Endodermal cell (in vitro differentiated cells): ENCODE results near the gene KCNK15. TPM values are rescaled to one million over a fixed set of nuclear protein-coding genes. Genes with fewer than 3 reads are reported as not detected.

Experiments used
- DNase-seq: peaks from one replicate; pipeline ENCODE4 v3.0.0-alpha.2; 2017
- H3K27ac ChIP-seq: 2 replicates; pipeline ENCODE4 v1.5.1; 2013; ENCODE audit warnings: mild to moderate bottlenecking, low read depth, low read length, moderate library complexity
- H3K27me3 ChIP-seq: 2 replicates; pipeline ENCODE4 v1.6.1; 2013; ENCODE audit warnings: mild to moderate bottlenecking, low read length, moderate library complexity; ENCODE audit not compliant: insufficient read depth, control insufficient read depth, poor library complexity, severe bottlenecking
- H3K36me3 ChIP-seq: 2 replicates; pipeline ENCODE4 v1.7.0; 2013; ENCODE audit warnings: mild to moderate bottlenecking, low read length, moderate library complexity; ENCODE audit not compliant: control insufficient read depth, insufficient read depth
- H3K4me1 ChIP-seq: one replicate; pipeline ENCODE4 v1.7.0; 2013; ENCODE audit warnings: low read length; ENCODE audit not compliant: control insufficient read depth, insufficient read depth
- H3K4me3 ChIP-seq: 2 replicates; pipeline ENCODE4 v1.5.1; 2013; ENCODE audit warnings: mild to moderate bottlenecking, low read length, moderate library complexity
- H3K9ac ChIP-seq: 2 replicates; pipeline ENCODE4 v1.6.1; 2013; ENCODE audit warnings: mild to moderate bottlenecking, low read length, moderate library complexity; ENCODE audit not compliant: poor library complexity, severe bottlenecking; ENCODE audit errors: extremely low read depth
- H3K9me3 ChIP-seq: 2 replicates; pipeline ENCODE4 v1.6.1; 2013; ENCODE audit warnings: mild to moderate bottlenecking, low read length, moderate library complexity; ENCODE audit not compliant: control insufficient read depth
- H3K27ac Mint-ChIP-seq: 2 replicates; pipeline ENCODE4 v1.8.0; 2020; ENCODE audit warnings: mixed read lengths
- H3K27me3 Mint-ChIP-seq: 2 replicates; pipeline ENCODE4 v1.8.0; 2021; ENCODE audit warnings: mild to moderate bottlenecking, mixed read lengths; ENCODE audit not compliant: insufficient read depth
- H3K36me3 Mint-ChIP-seq: 2 replicates; pipeline ENCODE4 v1.8.0; 2020; ENCODE audit warnings: low read depth, mixed read lengths
- H3K4me1 Mint-ChIP-seq: 2 replicates; pipeline ENCODE4 v1.8.0; 2020; ENCODE audit warnings: mixed read lengths
- H3K4me3 Mint-ChIP-seq: 2 replicates; pipeline ENCODE4 v1.8.0; 2020; ENCODE audit warnings: mild to moderate bottlenecking, moderate library complexity, mixed read lengths
- H3K9me3 Mint-ChIP-seq: 2 replicates; pipeline ENCODE4 v1.8.0; 2020; ENCODE audit warnings: mild to moderate bottlenecking, mixed read lengths
- CTCF ChIP-seq: fragments of 200-600 bp; sonication (generic); conservative IDR thresholded peaks from 2 replicates; pipeline ENCODE4 v1.5.0; 2021; ENCODE audit warnings: antibody characterized with exemption, mild to moderate bottlenecking
- WGBS, 2 experiments: methylation state at CpG; one replicate each; pipeline versions ENCODE4 v1.1.5 to v1.1.7; 2013; ENCODE audit warnings: missing lambda C conversion rate in 2 of 2, mixed read lengths in 1 of 2; ENCODE audit not compliant: insufficient coverage in 1 of 2, insufficient read length in 1 of 2; 5-methylcytosine and 5-hydroxymethylcytosine counted together
- total RNA-seq, 2 donors: library from RNA; stranded (reverse); fragmentation: NEBNext Ultra II Directional in 1 of 2; extraction: Animal tissue kit (Norgen Biotek cat#: 25700) in 1 of 2; gene quantifications; 2 replicates in 1 of 2; 3 replicates in 1 of 2; pipeline ENCODE4 v1.2.1, GENCODE V29; 2021

KCNK15 gene
- total RNA-seq, 2 donors from 2014 or later = 0.15 to 0.22 TPM

- H3K4me3 ChIP-seq = no peak within 1 kb of the TSS
- no peak for DNase-seq
- no peak for TF ChIP-seq CTCF
- H3K4me3 Mint-ChIP-seq = no peak within 1 kb of the TSS
- no peaks in the 10 kb centered on the region for H3K9me3 ChIP-seq
- H3K36me3 Mint-ChIP-seq = no peaks in the 10 kb centered on the region
- H3K27ac ChIP-seq = no peak within 1 kb of the TSS
- H3K27me3 ChIP-seq = no peaks in the 10 kb centered on the region
- no peaks in the 10 kb centered on the region for H3K9me3 Mint-ChIP-seq
- no peak within 1 kb of the TSS for H3K9ac ChIP-seq
- no peaks in the 10 kb centered on the region for H3K36me3 ChIP-seq
- no peaks in the 10 kb centered on the region for H3K4me1 Mint-ChIP-seq
- WGBS, 2 experiments = 89 to 90% methylated on average over 6 to 26 of the region's 28 CpGs
- H3K4me1 ChIP-seq = no peaks in the 10 kb centered on the region
- H3K27ac Mint-ChIP-seq = no peak within 1 kb of the TSS
- H3K27me3 Mint-ChIP-seq = no peaks in the 10 kb centered on the region
Observed at GRCh38 chr20:44714701-44715498, 30.8 kb upstream of the KCNK15 start, which contains the start of gene CCN5. CCN5 (plus strand) TSS chr20:44715369; CDS start chr20:44715391, 22 bp downstream.

GRCh38 chr20:44715499-44716308, 30.0 kb upstream of the KCNK15 start:
- H3K36me3 ChIP-seq = no peaks in the 10 kb centered on the region
- Mint-ChIP-seq H3K27me3 (no peaks in the 10 kb centered on the region), H3K4me3 (no peak overlapping the region), H3K4me1 (no peaks in the 10 kb centered on the region), H3K9me3 (no peaks in the 10 kb centered on the region), H3K36me3 (no peaks in the 10 kb centered on the region), H3K27ac (no peak overlapping the region)
- H3K27me3 ChIP-seq = no peaks in the 10 kb centered on the region
- H3K27ac ChIP-seq = no peak overlapping the region
- no peaks in the 10 kb centered on the region for H3K4me1 ChIP-seq
- WGBS, 2 experiments = 92% methylated on average over 4 to 5 of the region's 5 CpGs
- H3K4me3 ChIP-seq = no peak overlapping the region
- no peaks in the 10 kb centered on the region for H3K9me3 ChIP-seq
- TF ChIP-seq CTCF = no peak
- DNase-seq = no peak
- H3K9ac ChIP-seq = no peak overlapping the region

DNA sequence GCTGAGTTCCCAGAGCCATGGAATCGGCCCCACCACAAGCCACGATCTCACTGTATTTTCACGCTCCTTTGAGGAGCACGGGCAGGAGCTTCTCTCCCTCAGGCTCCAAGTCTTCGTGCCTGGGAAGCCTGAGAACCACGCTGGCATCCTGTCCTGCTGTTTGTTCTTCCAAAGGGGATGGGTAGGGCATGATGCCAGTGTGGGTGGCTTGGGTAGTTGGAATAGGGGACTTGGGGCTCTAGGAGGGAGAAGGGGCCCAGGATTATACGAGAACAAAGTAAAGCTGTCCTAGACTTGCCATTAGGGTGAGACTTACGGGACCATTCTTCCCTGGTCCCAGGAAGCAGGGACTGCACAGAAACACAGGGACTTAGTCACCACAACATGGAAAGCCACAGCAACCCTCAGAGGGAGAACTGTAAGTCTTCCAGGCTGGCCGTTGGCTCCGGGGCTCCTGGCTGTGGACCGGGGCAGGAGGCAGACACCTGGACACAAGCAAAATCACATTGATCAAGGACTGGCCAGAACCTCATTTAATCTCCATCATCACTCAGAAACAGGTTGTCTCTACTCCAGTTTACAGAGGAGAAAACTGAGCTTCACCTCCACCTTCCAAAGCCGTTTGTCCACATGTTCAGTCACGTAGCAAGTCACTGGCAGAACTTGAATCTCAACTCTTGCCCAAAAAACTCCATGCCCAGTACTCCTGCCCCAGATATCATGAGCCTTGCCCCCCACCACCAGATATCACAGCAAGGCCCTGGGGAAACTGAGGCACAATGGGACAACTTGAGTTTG, 29.2 kb upstream of the KCNK15 start:
- no peak overlapping the region for H3K27ac ChIP-seq
- Mint-ChIP-seq H3K9me3 (no peaks in the 10 kb centered on the region), H3K4me1 (no peaks in the 10 kb centered on the region), H3K4me3 (no peak overlapping the region), H3K27ac (no peak overlapping the region), H3K27me3 (no peaks in the 10 kb centered on the region), H3K36me3 (no peaks in the 10 kb centered on the region)
- TF ChIP-seq CTCF = no peak
- H3K36me3 ChIP-seq = no peaks in the 10 kb centered on the region
- no peak overlapping the region for H3K9ac ChIP-seq
- no peak for DNase-seq
- H3K9me3 ChIP-seq = no peaks in the 10 kb centered on the region
- no peak overlapping the region for H3K4me3 ChIP-seq
- no peaks in the 10 kb centered on the region for H3K27me3 ChIP-seq
- H3K4me1 ChIP-seq = no peaks in the 10 kb centered on the region
- WGBS, 2 experiments = 93 to 96% methylated on average over 9 to 13 of the region's 13 CpGs
